Stimulated activated CD8-positive, alpha-beta memory T cell treated with anti-CD3 and anti-CD28 coated beads, Interleukin-12 subunit alpha, Interleukin-12 subunit beta, amount 100 ng/mL, for 24 hours (primary cell): ENCODE data around the gene CPXM2.

Experiments
- DNase-seq: peaks from one replicate; pipeline ENCODE4 v3.0.0-alpha.2; 2020; ENCODE audit errors: extremely low read depth

CPXM2 gene

DNA sequence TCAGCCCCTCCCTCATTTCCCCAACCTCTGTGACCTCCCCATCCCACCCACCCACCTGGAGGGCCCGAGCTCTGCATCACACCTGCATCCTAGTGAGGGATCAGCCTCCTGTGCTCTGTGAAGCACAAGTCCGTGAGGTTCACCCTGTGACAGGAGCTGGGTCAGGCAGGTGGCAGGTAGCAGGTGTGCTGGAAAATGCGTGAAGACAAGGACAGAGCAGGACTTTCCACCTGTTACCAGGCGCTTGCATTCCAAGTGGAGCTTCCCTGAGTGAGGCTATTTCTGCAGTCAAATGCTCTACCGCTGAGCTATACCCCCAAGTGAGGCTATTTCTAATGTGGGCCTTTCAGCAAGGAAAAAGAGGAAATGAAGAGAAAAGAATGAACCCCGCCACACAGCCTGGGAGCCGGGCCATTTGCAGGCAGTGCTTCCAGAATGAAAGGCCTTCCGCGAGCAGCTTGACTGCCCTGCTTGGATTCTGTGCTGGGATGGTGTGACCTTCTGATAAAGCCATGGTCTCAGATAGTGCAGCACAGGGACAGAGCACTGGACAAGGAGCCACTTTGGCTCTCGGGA lies 13.3 kb upstream of the CPXM2 start:
- no peak for DNase-seq

DNA sequence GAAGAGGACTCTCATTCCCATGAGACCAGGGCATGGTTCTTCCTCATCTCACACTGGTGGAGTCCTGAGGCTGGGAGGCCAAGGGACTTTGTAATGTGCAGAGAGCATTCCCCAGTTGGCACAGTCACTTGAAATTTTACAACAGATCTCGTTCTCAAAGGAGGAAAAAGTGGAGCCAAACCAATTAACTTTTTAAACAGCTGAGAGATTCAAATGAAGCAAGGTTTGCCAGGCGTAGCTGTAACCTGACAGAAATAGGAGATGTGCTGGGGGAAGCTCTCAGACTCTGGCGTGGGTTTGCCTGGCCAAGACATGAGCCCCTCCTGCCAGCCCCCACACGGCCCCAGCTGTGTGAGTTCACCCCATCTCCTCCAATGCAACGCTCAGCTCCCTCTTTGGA lies 12.0 kb upstream of the CPXM2 start:
- no peak for DNase-seq

DNA sequence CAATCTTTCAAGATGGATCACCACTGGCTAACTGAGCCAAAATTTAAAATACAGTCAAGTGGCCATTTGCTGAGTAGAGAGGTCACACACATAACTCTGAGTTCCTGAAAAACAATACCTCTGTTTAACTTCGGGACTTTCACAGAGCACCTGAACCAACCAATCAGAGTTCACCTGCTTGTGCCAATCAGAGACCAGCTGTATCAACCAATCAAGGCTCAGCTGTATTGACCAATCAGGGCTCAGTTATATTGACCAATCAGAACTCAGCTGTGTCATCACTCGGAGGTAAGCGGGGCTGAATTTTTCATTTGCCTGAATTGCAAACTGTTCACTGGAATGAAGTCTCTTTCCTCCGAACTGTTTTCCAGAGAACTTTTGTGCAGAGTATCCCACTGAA lies 10.0 kb upstream of the CPXM2 start:
- no peak for DNase-seq

DNA sequence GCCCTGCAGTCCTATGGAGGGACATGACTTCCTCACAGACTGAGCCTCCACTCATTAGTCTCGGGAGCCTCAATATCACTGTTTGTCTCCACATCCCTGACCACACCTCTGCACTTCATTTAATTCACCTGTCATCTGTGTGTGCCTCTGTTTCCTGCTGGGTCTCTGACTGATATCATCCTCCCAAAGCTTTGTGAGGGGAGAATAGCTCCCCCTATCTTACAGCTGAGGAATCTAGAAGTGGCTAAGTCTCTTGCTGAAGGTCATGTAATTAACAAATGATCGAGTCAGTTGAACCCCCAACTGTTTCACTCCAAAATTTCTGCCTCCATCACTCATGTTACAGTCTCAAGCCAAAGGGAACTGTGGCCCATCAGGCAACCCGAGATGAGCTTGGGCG lies 5.5 kb upstream of the CPXM2 start:
- DNase-seq: no peak

DNA sequence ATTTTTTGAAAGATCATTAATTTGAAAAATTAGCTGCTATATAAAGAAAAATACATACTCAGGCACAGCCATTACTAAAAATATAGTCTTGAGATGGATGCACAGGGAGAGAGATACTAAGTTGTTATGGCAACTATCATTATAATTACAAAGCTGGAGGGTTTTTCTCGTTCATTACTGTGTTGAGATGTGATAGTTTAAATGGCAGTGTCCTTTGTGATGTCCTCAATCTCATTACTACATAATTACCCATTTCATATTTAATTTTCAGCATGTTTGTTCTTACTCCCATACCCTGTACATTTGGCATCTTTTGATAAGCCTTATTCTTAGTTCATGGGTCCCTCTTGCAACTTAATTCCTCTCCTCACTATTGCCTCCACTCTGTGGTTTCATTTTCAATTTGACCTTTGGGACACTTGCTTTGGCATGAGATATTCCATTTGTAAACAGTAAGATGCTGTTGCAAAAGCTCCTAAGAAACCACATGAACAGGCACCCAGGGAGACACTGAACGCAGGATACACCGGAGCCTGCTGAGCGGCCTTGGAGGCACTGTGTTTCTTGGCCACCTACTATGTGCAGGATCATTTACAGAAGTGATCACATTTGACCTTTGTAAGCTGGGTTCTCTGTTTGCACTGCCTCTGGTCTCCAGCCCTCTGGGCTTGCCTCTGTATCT lies 4.8 kb upstream of the CPXM2 start:
- no peak for DNase-seq

DNA sequence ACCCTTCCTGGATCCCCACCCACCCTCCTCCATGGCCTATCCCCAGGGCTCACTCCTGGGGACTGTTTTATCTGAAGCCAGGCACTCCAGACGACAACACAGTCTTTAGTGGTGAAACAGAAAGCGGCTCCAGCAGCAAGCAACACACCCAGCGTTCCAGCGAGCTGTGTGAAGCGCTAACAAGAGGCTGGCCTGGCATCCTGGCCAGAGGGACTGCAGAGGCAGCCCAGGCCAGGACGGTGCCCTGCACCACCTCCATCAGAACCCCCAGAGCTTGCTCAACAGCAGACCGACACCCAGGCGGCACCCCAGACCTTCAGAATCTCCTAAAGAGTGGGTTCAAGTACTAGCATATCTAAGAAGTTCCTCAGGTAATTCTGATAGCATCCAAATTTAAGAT lies 2.0 kb upstream of the CPXM2 start:
- no peak for DNase-seq

DNA sequence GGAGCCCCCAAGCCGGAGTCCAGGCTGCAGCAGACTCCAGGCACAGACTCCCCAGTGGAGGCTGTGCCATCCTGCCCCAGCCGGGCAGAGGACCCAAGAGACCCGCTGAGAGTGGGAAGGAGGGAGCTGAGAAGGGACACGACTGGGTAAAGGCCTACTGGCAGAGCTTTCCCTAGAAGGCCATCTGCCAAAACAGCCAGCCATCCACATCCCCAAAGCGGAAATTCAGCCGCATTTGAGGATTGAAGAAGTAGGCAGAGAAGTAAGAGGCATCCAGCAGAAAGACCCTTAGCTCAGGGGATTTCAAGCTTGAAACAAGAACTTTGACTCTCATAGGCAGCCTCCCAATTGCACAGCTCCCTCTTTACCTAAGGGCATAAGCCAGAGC lies 857 bp downstream of the CPXM2 start:
- no peak for DNase-seq

DNA sequence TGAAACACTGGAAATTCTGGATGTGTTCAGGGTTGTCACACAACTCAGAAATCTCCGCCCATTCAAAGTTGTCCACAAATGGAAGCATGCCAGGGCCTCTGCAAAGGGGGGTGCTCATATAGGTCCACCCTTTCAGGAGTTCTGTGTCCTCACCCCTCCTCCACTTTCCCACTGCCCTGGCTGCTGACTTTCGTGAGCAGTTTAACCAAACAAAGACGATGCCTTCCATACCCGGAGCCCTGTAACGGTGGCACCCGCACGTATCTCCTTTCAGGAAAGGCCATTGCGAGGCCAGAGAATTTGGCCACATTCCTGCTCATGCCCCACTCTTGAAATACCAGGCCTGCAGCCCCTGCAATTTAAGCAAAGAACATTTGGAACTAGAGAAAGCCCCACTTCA lies 1.4 kb downstream of the CPXM2 start:
- DNase-seq: no peak

DNA sequence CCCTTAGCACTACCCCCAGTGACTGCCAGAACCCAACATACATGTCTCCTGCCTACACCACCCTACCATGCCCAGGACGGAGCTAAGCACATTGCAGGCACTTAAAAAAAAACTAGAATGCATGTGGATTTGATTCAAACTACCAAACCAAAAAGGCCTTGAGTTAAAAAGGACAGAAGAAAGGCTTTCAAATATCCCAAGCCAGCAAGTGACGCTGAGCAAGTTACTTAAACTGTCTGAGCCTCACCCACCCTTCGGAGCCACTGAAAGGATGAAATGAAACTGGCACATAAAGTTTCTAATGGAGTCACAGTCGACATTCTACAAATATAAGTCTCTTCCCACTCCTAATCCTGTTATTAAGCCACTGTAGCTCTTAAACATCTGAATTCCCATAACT lies 1.8 kb downstream of the CPXM2 start:
- no peak for DNase-seq

DNA sequence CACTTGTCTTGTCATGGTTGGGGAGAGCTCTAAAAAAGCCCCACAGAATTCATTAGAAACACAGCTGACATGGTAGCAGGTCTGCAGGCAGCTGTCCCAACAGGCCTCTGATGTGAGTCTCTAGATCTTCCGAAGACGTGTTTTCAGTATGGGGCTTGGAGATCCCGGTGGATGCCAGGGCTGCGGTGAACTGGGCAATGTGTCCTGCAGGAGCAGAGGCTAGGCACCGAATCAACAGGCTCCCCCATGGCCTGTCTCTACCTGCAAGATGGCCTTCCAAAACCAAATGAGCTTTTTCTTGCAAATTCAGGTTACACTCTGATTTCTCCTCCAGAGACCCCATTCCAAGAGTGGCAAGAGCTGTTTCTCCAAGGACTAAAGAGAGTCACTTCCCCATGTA lies 2.9 kb downstream of the CPXM2 start:
- no peak for DNase-seq

DNA sequence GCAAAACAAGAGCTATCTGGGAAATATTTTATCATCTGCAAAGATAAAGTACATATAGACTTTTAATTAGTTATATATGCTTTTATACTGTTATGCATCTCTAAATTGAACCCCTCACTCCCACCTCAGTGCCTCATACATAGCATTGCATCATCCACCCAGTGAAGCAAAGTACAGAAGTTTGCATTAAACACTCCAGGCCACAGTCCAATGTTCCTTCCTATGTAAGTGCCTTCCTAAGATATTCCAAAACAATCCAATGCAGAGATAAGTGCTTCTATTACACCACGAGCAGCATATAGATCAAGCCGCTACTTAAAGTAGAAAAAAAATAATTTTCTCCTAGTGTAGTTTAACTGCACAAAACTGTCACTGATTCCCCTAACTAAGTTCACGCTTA lies 3.4 kb downstream of the CPXM2 start:
- no peak for DNase-seq

DNA sequence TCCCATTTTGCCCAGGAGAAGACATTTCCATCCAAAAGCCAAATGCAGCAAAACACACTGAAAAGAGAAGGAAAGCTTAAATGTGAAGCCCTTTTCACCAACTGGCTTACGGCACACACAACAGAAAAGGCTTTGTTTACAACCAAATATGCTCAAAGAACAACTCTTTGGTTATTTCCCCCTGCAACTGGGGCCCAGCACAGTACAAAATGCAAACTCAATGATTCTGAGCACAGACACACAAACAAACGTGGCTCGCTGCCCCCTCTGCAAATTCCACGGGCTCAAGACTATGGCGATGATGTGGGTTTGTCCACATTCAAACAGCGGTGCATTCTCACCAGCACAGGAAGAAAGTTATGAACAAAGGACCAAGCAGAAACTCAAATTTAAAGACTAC lies 5.3 kb downstream of the CPXM2 start:
- DNase-seq: no peak

DNA sequence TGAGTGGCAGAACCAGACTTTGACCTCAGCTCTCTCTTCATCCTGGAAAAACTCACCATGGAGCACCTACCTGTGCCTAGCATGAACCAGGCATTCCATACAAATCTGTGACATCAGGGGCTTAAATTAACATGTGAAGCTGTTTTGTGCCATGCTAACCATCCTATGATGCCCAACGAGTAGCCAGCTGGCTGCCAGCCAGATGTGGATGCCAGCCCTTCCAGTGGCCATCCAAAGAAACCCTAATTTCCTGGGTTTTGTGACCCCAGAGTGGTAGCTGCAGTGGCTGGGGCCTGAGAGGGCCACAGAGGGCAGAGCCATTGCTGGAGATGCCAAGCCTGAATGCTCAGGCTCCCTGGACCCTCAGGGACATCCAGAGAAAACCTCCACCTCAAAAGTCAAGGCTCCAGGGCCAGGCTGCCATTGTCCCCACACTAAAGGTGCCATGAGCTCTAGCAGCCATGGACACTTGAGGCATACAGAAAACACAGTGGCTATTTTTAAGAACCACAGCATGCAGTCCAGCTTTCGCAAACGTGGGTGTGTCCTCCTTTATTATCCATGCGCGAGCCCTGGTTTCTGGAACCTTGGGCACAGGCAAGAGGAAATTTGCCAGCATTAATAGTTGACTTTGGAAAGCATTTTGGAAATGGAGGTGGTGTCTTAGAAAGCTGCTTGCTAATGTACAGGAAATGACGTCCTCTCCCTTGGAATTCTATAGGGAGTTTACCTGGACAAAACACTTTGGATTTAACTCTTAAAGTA lies 6.0 kb downstream of the CPXM2 start:
- no peak for DNase-seq

DNA sequence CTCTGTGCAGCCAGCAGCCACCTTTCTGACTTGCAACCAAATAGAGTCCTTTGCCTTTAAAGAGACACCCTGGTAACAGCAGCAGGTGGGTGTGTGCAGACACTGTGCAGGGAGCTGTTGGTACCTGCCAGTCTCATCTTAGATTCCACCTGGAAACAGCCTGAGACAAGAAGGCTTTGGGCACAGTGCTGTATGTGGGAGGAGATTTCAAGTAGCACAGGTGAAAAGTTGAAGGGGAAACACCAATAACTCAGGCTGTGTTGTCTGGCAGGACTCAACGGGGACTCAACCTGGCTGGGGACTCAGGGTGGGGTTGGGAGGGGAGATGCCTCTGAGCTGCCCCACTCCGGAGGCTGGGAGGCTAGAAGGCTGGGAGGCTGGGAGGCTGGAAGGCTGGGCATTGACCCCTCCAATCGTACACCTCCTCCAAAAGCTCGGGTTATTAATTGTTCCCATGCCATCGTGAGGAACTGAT lies 6.7 kb downstream of the CPXM2 start:
- DNase-seq: no peak

DNA sequence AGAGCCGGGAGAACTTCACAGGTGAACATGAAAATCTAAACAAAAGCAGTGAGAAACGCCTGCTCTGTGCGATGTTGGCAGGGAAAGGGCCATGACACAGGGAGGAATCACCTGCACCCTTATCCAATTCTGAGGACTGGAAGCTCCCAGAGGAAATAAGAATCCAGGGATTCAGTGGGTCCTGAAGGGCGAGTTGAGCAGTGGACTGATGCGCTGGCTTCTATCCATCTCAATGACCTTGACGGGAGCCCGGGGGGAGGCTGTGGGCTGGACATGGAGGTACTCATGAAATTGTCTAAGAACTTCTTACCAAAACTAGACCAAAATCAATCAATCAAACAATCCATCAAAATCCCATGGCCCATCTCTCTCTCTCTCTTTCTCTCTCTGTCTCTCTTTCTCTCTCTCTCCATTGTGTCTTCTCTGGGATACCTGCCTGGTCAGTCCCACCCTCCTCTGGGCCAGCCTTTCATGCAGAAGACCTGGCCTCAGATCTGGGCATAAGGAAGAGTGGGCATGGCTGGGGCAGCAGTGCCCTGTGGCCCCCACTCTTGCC lies 7.2 kb downstream of the CPXM2 start:
- DNase-seq: no peak

DNA sequence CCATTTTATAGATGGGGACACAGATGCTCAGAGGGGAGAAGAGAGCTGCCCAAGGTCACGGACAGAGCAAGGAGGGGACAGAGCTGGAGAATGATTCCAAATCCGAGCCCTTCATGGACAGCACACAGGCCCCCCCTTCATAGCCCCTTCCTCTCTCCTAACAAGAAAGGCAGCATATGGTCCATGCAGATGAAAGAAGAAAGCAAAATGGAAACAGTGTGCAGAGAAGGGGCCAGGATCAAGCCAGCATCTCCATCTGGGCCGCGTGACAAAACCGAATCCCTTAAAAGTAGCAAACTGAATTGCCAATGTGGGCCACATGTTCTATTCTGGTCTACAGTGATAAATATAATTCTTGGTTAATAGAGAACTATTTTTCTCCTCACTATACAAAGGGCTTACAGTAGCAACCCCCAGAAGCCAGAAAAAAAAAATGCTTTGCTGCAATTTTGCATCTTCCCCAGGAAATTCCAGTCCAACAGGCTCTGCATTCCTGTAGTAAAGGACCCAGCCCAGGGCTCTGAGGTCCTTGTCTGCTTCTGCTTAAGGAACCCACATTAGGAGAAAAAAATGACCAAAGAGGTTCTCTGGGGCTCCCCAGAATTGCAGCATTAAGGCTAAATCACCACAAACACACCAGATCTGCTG lies 7.8 kb downstream of the CPXM2 start:
- no peak for DNase-seq

DNA sequence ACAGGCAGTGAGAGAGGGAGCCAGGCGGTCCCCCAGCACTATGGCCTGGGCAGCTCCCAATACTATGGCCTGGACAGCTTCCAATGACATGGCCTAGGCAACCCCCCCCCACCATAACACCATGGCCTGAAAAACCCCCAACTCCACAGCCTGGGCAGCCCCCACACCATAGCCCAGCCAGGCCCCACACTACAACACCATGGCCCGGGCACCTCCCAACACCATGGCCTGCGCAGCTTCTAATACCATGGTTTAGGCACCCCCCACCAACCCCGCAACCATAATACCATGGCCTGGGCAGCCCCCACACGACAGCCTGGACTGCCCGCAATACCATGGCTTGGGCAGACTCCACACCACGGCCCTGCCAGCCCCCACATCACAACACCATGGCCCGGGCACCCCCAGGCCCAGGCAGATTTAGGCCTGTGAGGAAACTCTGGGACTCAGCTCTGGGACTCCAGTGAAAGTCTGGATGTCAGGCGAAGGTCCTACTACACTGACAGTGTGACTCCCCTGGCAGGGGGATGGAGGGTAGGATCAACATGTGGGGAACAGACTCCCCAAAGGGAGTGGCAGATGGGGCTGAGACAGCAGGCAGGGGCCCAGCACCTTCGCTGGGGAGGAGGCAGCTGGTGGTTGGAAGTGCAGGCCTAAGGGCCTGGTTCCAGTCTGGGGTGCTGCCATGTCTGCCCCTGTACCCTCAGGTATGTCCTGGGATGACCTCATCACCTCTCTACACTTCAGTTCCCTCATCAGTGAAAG lies 8.7 kb downstream of the CPXM2 start:
- DNase-seq: no peak

DNA sequence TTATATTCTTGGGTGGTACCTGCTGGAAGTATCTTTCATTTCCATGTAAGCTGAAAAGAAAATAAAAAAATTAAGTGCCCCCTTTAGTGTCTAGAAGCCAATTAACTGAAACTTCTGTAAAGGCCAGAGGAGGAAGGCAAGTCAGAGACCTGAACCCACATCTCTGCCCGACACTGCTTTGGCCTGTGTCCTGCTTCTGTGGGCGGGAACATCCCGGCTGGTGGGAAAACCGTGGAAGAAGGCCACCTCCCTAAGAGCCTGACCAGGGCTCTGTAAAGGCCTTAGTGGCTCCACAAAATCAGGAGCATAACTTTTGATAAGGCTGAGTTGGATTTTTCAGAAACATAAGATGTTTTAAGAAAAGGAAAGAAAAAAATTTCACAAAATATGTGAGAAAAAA lies 9.4 kb downstream of the CPXM2 start:
- no peak for DNase-seq

DNA sequence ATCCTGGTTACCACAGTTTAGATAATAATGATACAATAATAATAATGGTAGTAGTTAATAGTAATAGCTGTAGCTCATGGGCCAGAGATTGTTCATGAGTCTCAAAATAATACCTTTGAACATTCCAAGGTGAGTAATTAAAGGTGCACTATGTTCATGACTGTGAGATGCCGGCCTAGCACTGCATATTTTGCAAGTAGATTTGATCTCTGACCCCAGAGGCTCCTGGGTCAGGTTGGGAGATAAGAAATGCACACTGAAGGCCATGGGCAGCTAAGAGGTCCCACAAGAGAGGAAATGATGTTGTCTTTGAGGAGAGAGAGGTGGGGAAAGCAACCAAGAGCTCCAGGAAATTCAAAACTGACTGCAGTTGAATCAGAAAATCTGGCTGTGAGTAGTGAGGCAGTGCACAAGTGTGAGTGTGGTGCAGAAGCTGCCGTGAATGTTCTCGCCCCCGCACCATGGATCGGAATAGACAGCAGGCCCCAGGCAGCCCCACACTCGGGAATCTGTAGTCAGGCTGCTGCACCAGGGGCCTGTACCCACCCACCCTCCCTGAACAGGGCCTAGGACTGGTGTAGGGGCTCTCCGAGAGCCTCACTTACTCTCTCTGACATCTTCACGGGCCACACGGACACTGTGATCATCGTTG lies 11.9 kb downstream of the CPXM2 start:
- DNase-seq: no peak

DNA sequence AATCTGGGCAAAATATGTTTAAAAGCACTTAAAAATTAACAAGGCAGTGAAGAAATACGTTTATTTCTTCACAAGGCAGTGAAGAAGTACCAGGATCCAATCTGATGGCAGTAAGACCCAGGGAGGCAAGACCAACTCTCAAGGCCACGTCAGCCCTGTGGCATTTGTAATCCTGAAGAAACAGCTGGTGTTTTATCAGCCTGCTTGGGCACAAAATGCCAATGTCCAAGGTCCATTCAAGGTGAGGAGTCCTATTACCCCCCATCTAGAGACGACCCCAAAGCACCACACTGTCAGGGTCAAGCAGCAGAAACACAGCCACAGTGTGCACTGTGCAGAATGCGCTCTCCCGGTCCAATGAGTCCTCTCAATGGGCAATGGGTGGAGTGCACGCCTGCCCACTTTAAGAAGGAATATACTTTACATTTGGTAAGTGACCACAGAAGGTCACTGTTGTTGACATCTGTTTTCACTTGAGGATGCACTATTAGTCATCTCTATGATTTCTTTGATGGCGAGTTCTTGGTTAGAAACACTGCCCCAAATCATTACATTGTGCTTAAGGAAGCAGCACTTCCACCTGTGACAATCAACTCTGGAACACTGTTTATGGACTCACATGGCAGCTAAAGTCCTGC lies 12.8 kb downstream of the CPXM2 start:
- no peak for DNase-seq

DNA sequence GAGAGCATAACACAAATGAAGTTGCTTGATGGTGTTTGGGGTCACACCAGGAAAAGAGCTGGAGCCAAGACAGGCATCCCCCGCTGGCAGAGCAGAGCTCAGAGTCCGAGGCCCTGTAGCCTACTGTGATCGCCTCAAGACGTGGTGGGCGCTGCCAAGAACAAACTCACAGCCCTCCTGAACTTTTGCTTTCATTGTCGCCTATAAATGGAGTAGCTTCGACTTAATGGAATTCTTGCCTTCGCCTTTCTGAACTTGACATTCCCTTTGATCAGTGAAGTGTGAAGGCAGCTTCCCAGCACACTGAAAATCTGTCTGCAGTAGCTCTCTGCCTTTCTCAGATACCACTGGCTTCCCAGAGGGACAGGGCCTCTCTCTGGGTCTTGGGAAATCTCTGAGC lies 21.3 kb downstream of the CPXM2 start:
- no peak for DNase-seq
